Measurements from ENCODE around the gene CARD19. TPM values are rescaled to one million over a fixed set of nuclear protein-coding genes. Genes with fewer than 3 reads are reported as not detected.

The CARD19 gene
- total and polyA plus RNA-seq, 4 donors, result 31.1 to 70.7 (median 48.5) TPM

DNA sequence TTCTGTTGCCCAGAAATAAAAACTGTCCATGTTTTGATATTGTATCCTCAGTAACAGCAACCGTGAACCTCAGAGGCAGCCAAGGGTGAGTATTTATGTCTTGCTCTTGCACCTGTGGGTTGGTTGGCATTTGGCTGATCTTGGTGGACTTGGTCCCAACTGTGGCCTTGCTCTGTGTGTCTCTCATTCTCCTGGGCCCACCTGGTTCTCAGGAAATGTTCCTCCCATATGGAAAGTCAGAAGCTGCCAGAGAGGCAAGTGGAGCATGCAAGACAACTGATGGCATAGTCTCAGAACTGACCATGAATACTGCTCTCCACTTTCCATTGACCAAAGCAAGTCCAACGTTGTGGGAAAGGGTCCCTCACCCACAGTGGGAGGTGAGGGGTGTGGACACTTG is 51.6 kb downstream of the CARD19 start:
- TF ChIP-seq, protein P1, sequence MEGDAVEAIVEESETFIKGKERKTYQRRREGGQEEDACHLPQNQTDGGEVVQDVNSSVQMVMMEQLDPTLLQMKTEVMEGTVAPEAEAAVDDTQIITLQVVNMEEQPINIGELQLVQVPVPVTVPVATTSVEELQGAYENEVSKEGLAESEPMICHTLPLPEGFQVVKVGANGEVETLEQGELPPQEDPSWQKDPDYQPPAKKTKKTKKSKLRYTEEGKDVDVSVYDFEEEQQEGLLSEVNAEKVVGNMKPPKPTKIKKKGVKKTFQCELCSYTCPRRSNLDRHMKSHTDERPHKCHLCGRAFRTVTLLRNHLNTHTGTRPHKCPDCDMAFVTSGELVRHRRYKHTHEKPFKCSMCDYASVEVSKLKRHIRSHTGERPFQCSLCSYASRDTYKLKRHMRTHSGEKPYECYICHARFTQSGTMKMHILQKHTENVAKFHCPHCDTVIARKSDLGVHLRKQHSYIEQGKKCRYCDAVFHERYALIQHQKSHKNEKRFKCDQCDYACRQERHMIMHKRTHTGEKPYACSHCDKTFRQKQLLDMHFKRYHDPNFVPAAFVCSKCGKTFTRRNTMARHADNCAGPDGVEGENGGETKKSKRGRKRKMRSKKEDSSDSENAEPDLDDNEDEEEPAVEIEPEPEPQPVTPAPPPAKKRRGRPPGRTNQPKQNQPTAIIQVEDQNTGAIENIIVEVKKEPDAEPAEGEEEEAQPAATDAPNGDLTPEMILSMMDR (IDR thresholded peaks at IDR 0.05; ENCODE audit: control extremely low read depth, extremely low read depth), result no peak
- no peak overlapping the region for H3K4me3 ChIP-seq
- WGBS, 2 donors, result 80 to 86% methylated on average over 2 of the region's 2 CpGs
- H3K27me3 ChIP-seq (ENCODE audit: control insufficient read depth in 3 of 3, insufficient read depth in 3 of 3, low read length in 2 of 3), result no peaks in the 10 kb centered on the region
- no peak for DNase-seq
- no peaks in the 10 kb centered on the region for H3K36me3 ChIP-seq (ENCODE audit: control insufficient read depth in 4 of 4, insufficient read depth in 4 of 4, low read length in 4 of 4)
- H3K27ac ChIP-seq (ENCODE audit: low read depth in 1 of 2, low read length in 1 of 2), result no peak overlapping the region
- H3K9me3 ChIP-seq (ENCODE audit: control insufficient read depth in 4 of 4, insufficient read depth in 3 of 4, low read length in 3 of 4), result peaks cover 0 to 2% (median 0%) of the 10 kb centered on the region in 4 donors
- ATAC-seq (ENCODE audit: insufficient read depth, low FRiP score), result no peak
- H3K9ac ChIP-seq (ENCODE audit: insufficient read depth in 1 of 2, low read length in 2 of 2), result no peak overlapping the region
- H3K4me1 ChIP-seq (ENCODE audit: control insufficient read depth in 5 of 5, insufficient read depth in 5 of 5, low read length in 5 of 5), result peaks cover 0 to 9% (median 0%) of the 10 kb centered on the region in 5 donors

DNA sequence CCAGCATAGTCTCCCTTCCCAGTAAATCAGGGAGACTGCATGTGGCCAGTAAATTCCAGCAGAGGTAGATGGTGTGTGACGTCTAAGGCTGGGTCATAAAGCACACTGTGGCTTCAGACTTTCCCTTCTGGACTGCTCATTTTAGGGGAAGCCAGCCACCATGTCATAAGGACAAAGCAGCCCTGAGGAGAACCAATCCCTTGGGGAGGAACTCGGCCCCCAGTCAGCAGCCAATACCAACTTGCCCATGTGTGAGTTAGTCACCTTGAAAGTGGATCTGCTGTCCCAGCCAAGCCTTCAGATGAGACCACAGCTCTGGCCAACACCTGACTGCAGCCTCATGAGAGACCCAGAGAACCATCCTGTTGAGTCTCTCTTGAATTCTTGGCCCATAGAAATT is 52.7 kb downstream of the CARD19 start:
- peaks cover 0 to 2% (median 0%) of the 10 kb centered on the region in 4 donors for H3K9me3 ChIP-seq (ENCODE audit: control insufficient read depth in 4 of 4, insufficient read depth in 3 of 4, low read length in 3 of 4)
- H3K27me3 ChIP-seq (ENCODE audit: control insufficient read depth in 3 of 3, insufficient read depth in 3 of 3, low read length in 2 of 3), result no peaks in the 10 kb centered on the region
- WGBS, 2 donors, result 89 to 93% methylated on average over 2 of the region's 2 CpGs
- H3K9ac ChIP-seq (ENCODE audit: insufficient read depth in 1 of 2, low read length in 2 of 2), result no peak overlapping the region
- TF ChIP-seq, protein P1 (IDR thresholded peaks at IDR 0.05; ENCODE audit: control extremely low read depth, extremely low read depth), result no peak
- H3K4me1 ChIP-seq (ENCODE audit: control insufficient read depth in 5 of 5, insufficient read depth in 5 of 5, low read length in 5 of 5), result peaks cover 0 to 8% (median 0%) of the 10 kb centered on the region in 5 donors
- no peak overlapping the region for H3K4me3 ChIP-seq
- ATAC-seq (ENCODE audit: insufficient read depth, low FRiP score), result no peak
- H3K36me3 ChIP-seq (ENCODE audit: control insufficient read depth in 4 of 4, insufficient read depth in 4 of 4, low read length in 4 of 4), result no peaks in the 10 kb centered on the region
- no peak for DNase-seq
- H3K27ac ChIP-seq (ENCODE audit: low read depth in 1 of 2, low read length in 1 of 2), result no peak overlapping the region

DNA sequence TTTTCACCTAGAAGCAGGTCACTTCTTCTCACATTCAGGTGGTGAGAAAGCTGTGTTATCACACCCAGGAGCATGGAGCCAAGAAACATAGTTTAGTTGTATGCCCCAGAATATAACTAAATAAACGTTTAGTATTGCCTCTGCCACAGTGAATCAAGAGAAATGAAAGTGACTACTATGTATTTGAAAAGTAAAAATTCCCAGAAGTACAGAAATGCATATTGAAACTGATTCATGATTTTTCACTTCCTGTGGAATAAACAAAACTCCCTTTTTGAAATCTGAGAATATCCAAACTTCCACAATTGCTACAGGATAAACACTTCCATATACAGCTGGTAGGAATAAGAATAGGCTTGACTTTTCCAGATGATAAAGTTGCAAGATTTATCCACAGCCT is 53.3 kb downstream of the CARD19 start:
- H3K9ac ChIP-seq (ENCODE audit: insufficient read depth in 1 of 2, low read length in 2 of 2), result no peak overlapping the region
- TF ChIP-seq, protein P1 (IDR thresholded peaks at IDR 0.05; ENCODE audit: control extremely low read depth, extremely low read depth), result no peak
- ATAC-seq (ENCODE audit: insufficient read depth, low FRiP score) (no peak), DNase-seq (no peak)
- no peaks in the 10 kb centered on the region for H3K27me3 ChIP-seq (ENCODE audit: control insufficient read depth in 3 of 3, insufficient read depth in 3 of 3, low read length in 2 of 3)
- H3K36me3 ChIP-seq (ENCODE audit: control insufficient read depth in 4 of 4, insufficient read depth in 4 of 4, low read length in 4 of 4), result no peaks in the 10 kb centered on the region
- H3K27ac ChIP-seq (ENCODE audit: low read depth in 1 of 2, low read length in 1 of 2), result no peak overlapping the region
- H3K4me1 ChIP-seq (ENCODE audit: control insufficient read depth in 5 of 5, insufficient read depth in 5 of 5, low read length in 5 of 5), result peaks cover 0 to 2% (median 0%) of the 10 kb centered on the region in 5 donors
- peaks cover 0 to 2% (median 0%) of the 10 kb centered on the region in 4 donors for H3K9me3 ChIP-seq (ENCODE audit: control insufficient read depth in 4 of 4, insufficient read depth in 3 of 4, low read length in 3 of 4)
- no peak overlapping the region for H3K4me3 ChIP-seq
- WGBS, 2 donors, result 31 to 43% methylated on average over 1 of the region's 1 CpG

Data from lung (tissue), 12 donors.